Activated CD4-positive, alpha-beta T cell treated with anti-CD3 and anti-CD28 coated beads for 4 hours (primary cell): Measurements from ENCODE around the gene BTNL9.
"Not testable (repeated sequence)": the region's sequence is repeated elsewhere in the genome, so short reads cannot be mapped to it uniquely, and the experiment has no call there.

Source experiments
- DNase-seq, 2 donors: peaks; one replicate each; pipeline ENCODE4 v3.0.0-alpha.2; 2020

BTNL9 gene

DNA sequence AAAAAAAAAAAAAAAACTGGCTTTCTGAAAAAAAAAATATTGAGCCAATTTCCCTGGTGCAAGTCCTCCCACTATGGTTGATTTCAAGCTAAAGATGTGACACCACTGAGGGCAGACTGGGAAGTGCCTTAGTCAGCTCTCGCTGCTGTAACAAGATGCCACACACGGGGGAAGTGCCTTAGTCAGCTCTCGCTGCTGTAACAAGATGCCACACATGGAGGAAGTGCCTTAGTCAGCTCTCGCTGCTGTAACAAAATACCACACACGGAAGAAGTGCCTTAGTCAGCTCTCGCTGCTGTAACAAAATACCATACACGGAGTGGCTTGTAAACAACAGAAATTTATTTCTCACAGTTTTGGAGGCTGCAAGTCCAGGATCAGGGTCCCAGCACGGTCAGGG lies 23.4 kb downstream of the BTNL9 start:
- no peak for DNase-seq

DNA sequence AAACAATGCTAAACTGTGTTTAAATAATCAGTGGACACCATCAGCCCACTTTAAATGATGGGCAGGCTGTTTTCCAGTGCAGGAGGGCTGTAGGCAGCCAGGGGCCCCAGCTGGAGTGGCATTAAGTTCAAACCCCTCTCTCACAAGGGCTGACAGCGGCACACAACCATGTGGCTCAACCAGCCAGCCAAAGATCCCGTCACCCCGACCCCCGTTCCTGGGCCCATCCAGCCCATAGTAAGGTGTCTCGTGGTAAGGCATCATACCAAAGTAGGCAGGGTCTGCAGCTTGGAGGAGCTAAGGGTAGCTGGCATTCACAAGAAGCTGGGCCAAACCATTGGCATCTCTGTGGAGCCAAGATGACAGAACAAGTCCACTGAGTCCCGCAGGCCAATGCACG lies 24.9 kb downstream of the BTNL9 start:
- DNase-seq = no peak

DNA sequence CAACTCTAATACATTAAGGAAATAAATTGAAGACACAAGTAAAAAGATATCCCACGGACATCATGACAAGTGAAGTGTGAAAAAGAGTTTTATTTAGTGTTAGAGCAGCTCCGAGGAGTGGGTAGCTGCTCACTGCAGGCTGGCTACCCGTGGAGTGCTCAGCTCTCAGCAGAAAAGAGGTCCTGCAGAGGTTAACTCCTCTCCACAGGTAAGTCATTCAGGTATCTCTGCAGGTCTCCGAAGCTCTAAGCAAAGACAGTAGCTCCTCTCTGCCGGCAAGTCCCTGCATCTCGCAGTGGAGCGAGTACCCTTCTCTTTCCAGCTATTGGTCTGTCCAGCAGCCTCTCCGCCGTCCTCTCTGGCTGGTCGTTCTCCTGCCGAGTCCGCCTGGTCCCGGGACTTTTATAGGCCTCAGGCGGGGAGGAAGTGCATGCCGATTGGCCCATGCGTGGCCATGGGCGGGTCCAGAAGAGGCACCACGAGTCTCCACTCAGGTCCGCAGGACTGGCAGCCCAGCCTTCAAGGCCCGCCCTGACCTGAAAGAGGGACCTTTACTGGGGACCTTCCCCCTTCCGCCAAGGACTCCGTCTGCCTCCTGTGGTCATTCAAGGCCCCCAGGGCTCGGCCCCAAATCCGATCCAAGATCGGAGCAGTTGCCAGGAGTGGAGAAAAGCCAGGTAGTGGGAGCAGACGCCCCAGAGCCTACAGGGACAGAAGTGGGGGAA lies 29.9 kb downstream of the BTNL9 start:
- DNase-seq = no peak

DNA sequence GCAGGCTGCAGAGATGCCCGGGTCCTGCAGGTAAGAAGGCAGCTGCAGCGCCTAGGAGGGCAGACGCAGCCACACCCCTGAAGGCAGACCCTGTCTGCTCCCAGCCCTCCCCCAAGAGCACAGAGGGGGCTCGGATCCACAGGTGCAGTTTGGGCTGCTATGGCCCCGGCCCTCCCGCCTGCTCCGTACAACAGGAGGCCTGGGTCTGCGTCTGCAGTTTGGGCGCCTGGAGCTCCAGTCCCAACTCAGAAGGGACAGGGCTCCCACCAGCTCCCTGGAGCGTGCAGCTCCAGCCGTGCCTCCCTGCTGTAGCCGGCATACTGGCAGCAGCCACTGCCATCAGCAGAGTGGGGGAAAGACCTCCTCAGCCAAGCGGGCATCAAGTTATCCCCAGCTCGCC lies 30.5 kb downstream of the BTNL9 start:
- no peak for DNase-seq

DNA sequence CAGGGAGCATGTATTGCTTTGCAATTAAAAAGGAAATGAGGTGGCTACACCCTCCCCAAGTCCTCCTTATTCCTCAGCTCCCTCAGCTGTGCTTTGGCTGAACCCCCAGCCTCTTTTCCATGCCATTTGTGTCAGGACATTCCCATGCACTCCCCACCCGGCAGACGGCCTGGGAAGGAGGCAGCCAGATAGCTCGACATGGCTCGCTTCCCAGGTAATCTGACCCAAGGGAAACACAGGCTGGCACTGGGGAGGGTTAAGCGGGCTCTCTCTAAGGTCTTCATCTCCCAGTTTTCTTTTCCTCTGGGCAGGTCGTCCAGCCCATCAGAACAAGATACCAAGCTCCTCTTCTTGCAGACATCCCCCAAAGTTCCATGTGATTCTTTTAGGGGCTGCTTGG lies 31.2 kb downstream of the BTNL9 start:
- DNase-seq = no peak

DNA sequence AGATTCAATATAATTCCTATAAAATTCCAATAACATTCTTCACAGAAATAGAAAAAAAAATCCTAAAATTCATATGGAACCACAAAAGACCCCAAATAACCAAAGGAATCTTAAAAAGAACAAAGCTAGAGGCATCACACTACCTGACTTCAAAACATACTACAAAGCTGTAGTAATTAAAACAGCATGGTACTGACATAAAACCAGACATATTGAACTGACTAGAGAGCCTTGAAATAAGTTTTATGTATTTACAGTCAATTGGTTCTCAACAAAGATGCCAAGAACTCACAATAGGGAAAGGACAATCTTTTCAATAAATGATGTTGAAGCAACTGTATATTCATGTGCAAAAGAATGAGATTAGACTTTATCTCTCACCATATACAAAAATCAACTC lies 36.9 kb downstream of the BTNL9 start:
- DNase-seq = no peak

DNA sequence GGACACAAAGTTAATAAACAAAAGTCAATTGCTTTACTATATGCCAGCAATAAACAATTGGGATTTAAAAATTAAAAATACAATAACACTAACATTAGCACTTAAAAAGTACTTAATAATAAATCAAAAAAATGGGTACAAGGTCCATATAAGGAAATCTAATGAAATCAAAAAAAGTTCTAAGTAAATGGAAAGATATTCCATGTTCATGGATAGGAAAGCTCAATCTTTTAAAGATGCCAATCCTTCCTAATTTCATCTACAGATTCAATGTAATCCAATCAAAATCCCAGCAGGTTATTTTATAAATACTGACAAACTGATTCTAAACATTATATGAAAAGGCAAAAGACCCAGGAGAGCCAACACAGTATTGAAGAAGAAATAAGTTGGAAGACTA lies 41.9 kb downstream of the BTNL9 start:
- no peak for DNase-seq

DNA sequence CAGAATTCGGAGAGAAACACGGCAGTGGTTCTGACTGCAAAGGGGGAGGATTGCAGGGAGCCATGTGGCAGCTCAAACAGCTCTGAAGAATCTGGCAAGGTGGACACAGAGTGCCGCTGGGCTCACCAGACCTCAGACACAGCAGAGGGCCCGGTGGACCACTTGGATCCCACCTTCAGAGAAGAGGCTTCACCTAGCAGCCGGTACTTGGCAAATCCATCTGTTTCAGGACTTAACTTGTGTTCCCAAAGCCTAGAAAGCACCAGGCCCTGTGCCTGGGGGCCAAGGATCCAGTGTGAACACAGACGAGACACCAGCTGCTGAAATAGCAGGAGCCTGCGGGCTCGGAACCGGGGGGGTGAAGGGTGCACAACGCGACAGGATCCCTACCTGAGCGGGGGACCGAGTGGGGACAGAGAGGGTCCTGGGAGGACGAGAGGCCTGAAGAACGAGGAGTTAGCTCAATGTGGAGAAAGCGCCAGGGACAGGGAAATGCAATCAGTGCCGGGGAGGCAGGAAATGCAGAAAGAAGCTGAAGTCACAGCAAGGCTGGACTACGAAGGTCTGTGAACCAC lies 44.6 kb downstream of the BTNL9 start:
- no peak for DNase-seq

DNA sequence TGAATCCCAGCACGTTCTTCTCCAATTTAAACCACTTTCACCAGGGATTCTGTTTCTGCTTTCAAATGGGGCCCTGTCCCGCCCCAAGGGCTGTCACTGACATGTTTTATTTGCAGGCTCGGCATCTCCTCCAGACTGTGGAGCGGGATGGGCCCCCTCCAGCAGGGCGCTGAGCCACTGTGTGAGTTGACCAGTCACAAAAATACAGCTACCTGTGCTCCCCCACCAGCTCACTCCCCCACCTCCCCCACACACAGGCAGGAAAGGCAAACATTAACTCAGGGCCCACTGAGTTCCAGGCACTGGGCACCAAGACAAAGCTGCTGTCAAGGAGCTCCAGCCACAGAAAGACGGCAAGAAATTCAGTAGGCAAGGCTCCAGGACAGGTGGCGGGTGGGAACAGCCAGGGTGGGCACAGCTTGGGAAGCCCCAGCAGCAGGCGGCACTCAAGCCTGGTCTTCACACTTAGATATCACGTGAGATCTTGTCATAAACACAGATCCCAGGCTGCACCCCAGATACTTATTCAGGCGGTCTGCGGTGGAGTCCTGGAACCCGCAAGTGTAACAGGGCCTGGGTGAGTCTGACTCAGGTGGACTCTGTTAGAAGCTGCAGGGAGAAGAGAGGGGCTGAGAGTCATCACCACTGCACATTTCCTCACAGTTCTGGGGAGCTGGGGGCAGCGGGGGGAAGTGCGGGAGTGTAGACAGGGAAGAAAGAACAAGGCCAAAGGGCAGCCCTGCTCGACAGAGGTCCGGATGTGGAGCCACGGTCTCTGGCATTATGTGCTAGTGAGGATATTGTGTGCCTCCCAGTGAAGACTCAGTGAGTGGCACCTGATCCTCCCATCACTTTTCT lies 46.2 kb downstream of the BTNL9 start:
- DNase-seq = no peak

DNA sequence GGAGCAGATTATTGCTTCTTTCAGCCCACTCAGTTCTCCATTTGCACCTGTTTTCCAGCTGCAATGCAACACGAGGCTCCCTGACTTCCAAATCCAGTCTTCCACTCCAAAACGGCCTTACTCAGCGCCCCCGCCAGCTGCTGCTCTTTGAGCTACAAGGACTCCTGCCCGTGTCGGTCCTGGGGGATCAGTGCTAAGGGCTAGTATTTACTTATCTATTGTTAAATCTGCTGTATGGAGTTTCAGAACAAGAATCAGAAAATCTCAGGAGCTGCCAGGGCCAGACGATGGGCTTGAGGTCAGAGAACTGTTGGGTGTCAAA lies 46.8 kb downstream of the BTNL9 start:
- DNase-seq = no peak

DNA sequence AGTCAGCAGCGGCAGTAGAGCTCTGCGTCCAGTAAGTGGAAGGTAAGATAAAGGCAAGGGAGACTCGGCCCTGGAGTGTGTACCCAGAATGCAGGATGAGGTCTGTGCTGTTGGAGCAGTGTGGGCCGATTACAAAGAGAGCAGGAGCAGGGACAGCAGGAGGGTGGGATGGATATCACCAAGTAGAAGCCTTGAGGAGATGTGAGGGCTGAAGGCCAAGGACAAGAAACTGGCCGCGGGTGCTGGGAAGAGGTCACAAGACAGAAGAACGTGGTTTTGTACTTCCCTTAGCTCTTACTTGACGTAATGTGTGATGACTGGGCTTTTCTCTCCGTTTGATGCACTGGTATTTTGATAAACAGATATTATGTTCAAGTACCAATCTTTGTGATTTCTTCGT lies 47.2 kb downstream of the BTNL9 start:
- no peak for DNase-seq

DNA sequence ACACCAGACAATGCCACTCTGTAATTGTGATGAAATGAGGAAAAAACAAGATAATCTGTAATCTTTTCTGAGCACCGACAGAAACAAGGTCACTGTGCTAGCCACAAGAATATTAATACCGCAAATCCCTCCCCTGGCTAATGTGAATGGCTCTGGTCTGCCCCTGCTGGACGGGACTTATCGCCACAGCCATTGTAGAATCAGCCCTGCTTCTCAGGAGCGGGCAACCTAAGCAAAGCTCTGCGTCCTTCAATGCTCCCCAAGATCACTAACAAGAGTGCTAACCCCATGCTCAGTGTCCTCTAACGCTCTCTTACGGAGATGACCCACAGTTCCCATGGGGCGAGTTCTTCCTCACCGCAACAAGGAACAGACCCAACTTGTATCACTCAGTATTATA lies 48.2 kb downstream of the BTNL9 start:
- no peak for DNase-seq

DNA sequence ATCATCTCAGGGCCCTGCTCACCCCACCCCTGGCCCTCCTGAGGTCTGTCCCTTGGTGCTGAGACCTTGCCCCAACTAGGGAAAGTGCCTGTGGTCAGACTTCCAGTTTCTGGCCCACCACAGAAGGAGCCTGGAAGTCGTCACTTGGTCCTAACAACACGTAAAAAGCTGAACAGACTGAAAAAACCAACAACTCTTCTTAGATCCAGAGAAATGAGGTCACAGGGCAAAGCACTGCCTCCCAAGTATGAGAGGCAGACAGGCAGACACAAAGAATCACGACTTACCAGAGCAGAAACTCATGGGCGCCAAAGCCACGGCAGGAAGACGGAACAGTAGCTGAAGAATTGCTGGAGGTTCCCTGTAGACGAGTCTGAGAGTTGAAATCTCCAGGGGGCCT lies 52.4 kb downstream of the BTNL9 start:
- no peak for DNase-seq

DNA sequence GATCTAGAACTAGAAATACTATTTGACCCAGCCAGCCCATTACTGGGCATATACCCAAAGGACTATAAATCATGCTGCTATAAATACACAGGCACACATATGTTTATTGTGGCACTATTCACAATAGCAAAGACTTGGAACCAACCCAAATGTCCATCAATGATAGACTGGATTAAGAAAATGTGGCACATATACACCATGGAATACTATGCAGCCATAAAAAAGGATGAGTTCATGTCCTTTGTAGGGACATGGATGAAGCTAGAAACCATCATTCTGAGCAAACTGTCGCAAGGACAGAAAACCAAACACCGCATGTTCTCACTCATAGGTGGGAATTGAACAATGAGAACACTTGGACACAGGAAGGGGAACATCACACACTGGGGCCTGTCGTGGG lies 55.1 kb downstream of the BTNL9 start:
- DNase-seq = not testable (repeated sequence)

DNA sequence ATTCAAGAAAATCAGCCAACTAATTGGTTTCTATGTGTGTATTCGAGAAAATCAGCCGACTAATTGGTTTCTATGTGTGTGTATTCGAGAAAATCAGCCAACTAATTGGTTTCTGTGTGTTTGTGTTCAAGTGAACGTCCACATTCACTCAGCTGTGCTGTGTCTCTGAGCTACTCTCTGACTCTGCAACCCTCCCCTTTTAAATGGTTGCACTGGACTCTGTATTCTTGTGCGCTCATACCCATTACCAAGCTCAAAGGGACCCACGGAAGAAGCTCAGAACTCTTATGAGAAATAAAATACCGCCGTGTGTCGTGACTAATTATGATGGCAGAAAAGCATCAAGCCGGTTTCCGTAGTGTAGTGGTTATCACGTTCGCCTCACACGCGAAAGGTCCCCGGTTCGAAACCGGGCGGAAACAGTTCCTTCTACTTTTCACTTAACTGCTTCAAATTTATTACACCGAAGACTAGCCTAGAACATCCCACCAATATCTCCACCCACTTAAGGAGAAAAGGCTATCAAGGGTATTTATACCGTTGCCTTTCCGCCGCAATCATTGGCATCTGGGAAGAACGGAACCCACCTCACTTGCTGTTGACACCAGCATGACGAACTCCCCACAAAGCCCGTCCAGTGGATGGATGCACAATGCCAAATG lies 56.8 kb downstream of the BTNL9 start:
- not testable (repeated sequence) for DNase-seq

DNA sequence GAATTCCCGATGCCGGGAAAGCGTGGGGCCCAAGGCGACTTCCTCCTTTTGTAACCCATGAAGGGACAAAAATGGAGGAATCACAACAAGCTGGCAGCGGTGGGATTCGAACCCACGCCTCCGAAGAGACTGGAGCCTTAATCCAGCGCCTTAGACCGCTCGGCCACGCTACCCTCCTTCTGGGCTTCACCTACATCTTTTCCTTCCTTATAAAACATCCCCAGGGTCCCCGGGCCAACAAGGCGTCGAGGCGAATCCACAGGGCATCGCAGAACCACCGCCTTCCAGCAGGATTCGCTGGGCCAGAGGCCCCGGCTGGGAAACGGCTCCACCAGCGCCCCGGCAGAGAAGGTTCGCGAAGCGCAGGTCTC lies 57.3 kb downstream of the BTNL9 start:
- DNase-seq = not testable (repeated sequence)

DNA sequence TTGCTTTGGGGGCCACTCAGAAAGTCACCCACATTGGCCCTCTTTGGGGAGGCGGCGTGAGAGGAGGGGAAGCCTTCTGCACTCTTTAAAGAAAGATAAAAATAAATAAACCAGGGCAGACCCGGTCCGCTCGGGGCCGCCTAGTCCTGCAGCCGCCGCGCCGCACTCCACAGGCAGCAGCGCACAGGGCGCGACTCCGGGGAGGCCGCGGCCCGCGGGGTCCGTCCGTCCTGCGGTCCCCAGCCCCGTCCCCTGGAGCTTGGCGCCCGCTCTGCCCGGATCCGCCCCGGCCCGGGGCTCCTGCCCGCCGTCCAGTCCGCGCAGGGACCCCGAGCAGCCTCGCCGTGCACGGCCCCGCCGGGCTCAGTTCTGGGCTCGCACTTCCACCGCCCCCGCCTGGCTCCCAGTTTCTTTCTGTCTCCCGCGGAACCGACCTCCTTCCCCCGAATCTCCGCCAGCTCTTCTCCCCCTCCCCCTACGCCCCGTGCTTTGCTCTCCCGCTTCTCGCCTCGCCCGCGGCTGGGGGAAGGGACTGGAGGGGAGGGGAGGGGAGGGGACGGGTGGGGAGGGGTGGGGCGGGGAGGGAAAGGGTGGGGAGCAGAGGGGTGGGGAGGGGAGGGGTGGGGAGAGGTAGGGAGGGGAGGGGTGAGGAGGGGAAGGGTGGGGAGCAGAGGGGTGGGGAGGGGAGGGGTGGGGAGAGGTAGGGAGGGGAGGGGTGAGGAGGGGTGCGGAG lies 57.9 kb downstream of the BTNL9 start:
- not testable (repeated sequence) for DNase-seq

DNA sequence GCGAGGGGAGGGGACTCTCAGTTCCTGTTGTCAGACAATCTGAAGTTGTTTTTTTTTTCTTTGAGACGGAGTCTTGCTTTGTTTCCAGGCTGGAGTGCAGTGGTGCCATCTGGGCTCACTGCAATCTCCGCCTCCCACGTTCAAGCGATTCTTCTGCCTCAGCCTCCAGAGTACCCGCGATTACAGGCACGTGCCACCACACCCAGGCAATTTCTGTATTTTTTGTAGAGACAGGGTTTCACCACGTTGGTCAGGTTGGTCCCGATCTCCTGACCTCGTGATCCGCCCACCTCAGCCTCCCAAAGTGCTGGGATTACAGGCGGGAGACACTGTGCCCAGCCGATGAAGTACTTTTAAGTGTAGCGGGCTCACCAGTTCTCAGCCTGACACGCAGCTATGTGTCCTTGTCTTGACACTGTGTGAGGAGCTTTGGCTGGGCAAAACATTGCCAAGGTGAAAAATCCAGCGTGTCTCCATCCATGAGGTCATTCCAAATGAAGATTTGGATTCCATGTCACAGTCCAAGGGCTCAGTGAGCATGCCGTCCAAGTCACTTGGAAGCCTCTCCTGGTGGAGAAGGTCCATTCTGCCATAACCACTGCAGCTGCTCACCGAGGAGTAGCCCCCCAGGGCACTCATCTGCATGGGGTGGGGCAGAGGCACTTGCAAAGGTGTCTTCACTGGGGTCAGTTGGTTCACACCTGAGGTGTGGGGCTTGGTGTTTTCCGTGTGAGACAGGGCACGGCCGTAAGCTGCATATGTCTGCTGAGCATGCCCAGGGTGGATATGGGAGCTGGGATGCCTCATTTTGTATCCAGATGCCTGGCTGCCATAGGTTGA lies 58.9 kb downstream of the BTNL9 start:
- no peak for DNase-seq

DNA sequence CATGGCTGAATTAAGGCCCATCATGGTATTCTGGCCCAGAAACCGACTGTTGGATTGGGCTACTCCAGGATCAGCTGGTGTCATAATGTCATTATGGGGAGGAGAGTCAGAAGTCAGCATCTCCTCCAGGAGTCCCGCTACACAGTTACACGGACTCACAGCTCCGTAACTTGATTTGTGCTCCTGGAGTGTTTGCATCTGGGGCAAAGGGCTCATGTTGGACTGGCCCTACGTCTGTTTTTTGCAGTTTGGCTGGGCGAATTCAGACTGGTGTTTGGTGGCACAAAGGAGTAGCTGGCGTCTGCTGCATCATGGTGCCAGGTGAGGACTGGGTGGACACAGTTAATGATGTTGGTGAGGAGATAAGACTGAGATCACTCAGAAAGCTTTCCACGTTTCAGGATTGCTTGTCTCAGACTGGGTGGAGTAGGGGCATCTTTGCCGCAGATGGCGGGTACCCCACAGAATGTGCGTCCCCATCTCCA lies 59.6 kb downstream of the BTNL9 start:
- no peak for DNase-seq

DNA sequence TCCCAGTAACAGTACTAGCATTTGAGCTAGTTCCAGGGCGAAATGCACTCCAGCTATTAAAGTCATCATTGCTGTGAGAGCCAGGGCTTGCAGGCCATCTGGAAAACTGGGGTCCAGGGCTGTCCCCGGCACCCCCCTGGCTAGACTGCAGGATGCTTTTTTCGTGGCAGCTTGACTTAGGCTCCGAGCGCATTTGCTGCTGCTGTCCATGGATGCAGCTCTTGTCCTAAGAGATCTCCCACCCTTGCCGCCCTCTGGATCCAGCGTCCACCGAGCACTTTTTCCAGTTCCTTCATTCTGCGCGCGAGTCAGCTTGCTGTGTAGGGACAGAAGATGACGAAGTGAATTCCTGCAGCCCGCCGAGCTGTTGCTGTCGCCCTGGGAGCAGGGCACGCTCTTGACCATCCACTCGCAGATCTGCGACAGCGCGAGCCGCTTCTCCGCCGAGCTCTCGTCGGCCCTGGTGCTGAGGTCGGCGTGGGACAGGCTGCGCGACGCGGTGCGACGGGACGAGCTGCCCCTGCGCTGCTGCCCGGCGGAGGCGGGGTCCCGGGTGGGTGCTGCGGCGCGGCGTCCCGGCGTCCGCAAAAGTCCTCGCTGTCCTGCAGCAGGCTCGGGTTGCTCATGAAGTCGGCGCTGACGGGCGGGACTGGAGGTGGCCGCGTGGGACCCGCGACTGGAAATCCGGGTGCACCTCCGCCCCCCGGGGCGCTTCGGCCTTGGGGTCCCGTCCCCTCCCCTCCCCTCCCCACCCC lies 60.2 kb downstream of the BTNL9 start:
- DNase-seq = no peak

DNA sequence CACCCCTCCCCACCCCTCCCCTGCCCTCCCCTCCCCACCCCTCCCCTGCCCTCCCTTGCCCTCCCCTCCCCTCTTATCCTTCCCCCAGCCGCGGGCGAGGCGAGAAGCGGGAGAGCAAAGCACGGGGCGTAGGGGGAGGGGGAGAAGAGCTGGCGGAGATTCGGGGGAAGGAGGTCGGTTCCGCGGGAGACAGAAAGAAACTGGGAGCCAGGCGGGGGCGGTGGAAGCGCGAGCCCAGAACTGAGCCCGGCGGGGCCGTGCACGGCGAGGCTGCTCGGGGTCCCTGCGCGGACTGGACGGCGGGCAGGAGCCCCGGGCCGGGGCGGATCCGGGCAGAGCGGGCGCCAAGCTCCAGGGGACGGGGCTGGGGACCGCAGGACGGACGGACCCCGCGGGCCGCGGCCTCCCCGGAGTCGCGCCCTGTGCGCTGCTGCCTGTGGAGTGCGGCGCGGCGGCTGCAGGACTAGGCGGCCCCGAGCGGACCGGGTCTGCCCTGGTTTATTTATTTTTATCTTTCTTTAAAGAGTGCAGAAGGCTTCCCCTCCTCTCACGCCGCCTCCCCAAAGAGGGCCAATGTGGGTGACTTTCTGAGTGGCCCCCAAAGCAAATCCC lies 61.1 kb downstream of the BTNL9 start:
- DNase-seq = not testable (repeated sequence)
